Posterior cingulate gyrus (tissue), 11 donors: Measurements from ENCODE around the gene CSNK1A1L.
"Not testable (repeated sequence)": the region's sequence is repeated elsewhere in the genome, so short reads cannot be mapped to it uniquely, and the experiment has no call there.

Source experiments
- DNase-seq, 10 donors: peaks; one replicate each; pipeline versions ENCODE4 v3.0.0 to v3.0.0-alpha.2; 2020 to 2021; ENCODE audit warnings: mixed read lengths in 3 of 10
- intact Hi-C: fragments of 100-400 bp; cut with DNase I; formaldehyde crosslinking; loops from one replicate; pipeline ENCODE4 v1.15.1; 2023

The CSNK1A1L gene

GRCh38 chr13:37065890-37066526 is 39.5 kb downstream of the CSNK1A1L start:
- no peak for DNase-seq
- intact Hi-C loops: no loop called here

- DNase-seq: no peak
- intact Hi-C loops: loop anchor here (2.0 to 5.0 kb wide), 2 partner anchors 58 to 239 kb away; partner anchors contain the start of gene EXOSC8
Observed at GRCh38 chr13:37059848-37060192, 45.6 kb downstream of the CSNK1A1L start.

- peak; percentile 86 to 99 (median 94) for DNase-seq
Observed at GRCh38 chr13:37058910-37059847, 46.3 kb downstream of the CSNK1A1L start, which contains the start of gene SUPT20H. SUPT20H (minus strand) TSS chr13:37059688; CDS start chr13:37051490, 8,198 bp downstream.

GRCh38 chr13:37056228-37056627 is 49.2 kb downstream of the CSNK1A1L start:
- intact Hi-C loops: loop anchor here (5.0 kb wide), 1 partner anchor 54 kb away; the partner anchor contains the start of gene EXOSC8

More at GRCh38 chr13:37058910-37059847, 46.3 kb downstream of the CSNK1A1L start, which contains the start of gene SUPT20H:
- intact Hi-C loops: loop anchor here (2.0 to 5.0 kb wide), 2 partner anchors 57 to 238 kb away; partner anchors contain the start of gene EXOSC8

More at GRCh38 chr13:37056228-37056627, 49.2 kb downstream of the CSNK1A1L start:
- DNase-seq: not testable (repeated sequence)
